HG02852 (cell line): ENCODE measurements around the gene FEM1B.

ENCODE experiments used
- ATAC-seq: cut with Tn5 transposase; IDR thresholded peaks from one replicate; pipeline ENCODE4 v1.9.1; 2021; ENCODE audit warnings: mild to moderate bottlenecking, moderate library complexity; ENCODE audit not compliant: unreplicated experiment

Gene FEM1B

GRCh38 chr15:68318931-68319909, 41.7 kb downstream of the FEM1B start:
- no peak for ATAC-seq

DNA sequence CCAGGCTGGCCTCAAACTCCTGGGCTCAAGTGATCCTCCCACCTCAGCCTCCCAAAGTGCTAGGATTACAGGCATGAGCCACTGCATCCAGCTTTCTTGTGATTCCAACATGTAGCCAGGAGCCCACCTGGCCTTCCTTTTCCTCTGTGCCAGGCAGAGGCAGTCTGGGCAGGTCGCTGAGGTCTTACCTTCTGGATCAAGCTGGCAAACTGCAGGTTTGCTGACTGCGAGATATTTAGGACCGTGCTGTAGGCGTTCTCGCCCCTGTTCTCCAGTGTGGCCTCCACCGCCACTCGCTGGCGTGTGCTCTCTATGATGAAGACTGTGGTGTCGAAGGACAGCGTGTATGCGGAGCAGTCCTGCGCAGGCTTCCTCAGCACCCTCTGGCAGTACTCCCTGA, 42.5 kb downstream of the FEM1B start:
- no peak for ATAC-seq

- no peak for ATAC-seq
Observed at GRCh38 chr15:68321229-68321628, 43.7 kb downstream of the FEM1B start.

DNA sequence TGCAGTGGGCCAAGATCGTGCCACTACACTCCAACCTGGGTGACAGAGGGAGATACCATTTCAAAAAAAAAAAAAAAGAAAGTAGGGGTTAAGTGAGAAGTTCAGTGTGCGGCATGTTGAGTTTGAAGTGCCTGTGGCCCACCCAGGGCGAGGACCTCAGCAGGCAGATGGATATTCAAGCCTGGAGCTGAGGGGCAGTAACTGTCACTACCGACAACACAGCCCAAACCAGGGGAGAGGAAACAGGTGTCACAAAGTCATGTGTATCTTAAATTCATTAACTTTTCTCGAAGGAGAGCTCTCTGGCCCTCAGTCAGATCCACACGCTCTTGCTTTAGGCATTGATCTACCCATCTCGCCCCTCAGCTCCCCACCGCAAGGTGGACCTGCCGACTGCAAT, 45.3 kb downstream of the FEM1B start:
- no peak for ATAC-seq

GRCh38 chr15:68325726-68326125, 48.2 kb downstream of the FEM1B start:
- no peak for ATAC-seq

DNA sequence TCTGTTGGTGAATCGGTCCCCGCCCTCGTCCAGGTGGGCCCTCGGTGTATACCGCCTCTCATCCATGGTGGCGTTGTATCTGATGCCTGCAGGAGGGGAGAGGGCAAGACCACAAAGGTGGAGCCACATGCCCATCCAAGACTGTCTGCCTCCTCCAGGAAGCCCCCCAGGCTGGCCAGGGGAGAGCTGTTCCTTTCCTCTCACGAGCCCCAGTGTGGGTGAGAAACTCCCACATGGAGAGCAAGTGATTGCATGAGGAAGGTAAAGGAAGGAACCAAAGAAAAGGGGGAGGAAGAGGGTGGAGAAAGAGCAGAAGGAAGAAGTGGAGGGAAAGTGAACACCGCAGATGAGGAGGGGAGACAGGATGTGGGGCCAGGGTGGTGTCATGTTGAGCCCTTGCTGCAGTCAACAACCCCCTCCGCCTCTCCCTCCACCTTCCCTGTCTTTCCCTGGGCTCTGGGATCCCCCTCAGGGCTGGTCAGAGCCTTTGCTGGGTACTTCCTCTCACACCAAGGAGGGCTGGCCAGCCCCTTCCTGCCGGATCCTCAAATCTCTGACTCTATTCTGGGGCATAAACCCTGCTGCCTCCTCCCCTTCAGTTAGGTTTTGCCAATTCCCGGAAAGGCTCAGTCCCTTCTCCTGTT, 49.3 kb downstream of the FEM1B start:
- ATAC-seq, result no peak

DNA sequence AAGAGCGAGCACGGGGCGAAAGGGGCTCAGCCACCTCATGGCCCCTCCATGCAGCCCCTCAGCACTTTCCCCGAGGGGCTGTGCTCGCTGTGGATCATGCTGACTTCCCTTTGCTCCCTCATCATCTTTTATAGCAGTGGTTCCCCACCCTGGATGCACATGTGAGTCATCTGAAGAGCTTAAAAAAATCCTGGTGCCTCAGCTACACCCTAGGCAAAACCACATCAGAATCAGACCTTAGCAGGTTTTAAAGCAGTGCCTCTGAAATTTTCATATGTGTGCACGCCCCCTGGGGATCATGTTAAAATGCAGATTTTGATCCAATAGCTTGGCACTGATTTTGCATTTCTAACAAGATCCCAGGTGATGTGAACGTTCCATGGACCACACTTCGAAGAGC, 50.9 kb downstream of the FEM1B start:
- no peak for ATAC-seq

DNA sequence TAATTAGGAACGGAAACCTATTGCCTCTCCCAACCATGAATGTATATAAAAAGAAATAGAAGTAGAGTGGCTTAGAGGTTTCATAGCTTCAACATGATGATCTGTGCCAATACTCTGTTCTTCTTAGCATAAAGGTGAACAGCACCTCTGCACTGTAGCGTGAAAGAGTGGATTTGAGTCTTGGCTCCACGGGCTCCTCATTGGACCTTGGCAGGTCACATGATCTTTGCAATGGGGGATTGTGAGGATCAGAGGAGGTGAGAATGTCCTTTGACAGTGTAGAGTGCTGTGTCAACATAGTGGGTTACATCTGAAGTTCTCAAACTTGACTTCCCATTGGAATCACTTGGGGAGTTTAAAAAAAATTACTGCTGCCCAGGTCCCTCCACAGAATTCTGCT, 51.4 kb downstream of the FEM1B start:
- ATAC-seq, result no peak

GRCh38 chr15:68330416-68330815, 52.9 kb downstream of the FEM1B start:
- no peak for ATAC-seq

- ATAC-seq, result no peak
Observed at GRCh38 chr15:68330901-68331300, 53.4 kb downstream of the FEM1B start.

DNA sequence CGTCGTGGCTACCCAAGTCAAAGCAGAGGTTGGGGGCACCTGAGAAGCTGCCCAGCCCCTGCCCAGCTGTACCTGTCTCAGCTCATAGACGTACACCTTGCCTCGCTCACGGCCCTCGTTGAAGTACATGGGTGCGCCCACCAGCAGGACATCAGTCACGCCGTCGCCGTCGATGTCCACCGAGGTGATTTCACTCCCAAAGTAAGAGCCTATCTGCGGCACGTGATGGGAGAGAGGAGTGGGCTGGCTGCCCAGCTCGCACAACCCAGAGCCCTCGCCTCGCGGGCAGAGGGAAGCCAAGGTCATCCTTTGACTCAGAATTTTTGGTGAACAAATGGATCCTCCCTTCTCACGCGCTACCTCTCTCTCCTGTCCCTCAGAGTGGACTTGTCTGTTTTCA, 54.7 kb downstream of the FEM1B start:
- ATAC-seq, result no peak

- ATAC-seq, result no peak
Observed at GRCh38 chr15:68333775-68334470, 56.4 kb downstream of the FEM1B start.

- no peak for ATAC-seq
Observed at GRCh38 chr15:68334661-68335124, 57.1 kb downstream of the FEM1B start.

GRCh38 chr15:68335251-68335650, 57.7 kb downstream of the FEM1B start:
- no peak for ATAC-seq

GRCh38 chr15:68335655-68336054, 58.1 kb downstream of the FEM1B start:
- no peak for ATAC-seq

DNA sequence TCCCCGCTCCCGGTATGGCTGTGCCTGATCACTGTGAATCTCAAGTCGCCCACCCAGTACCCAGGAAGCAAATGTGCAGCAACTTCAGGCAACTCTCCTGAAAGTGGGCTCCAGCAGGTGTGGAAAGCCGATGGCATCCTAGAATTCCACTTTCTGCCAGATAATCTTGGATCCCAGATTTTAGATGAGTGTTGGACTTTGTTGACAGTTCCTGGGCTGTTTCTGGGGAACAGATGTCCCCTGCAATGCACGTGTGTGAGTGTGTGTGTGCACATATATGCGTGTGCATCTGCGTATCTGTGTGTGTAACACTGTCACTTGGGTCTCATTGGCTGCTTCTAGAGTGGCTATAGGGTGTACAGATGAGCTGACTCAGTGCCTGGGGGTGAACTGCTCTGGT, 59.0 kb downstream of the FEM1B start:
- ATAC-seq, result no peak

DNA sequence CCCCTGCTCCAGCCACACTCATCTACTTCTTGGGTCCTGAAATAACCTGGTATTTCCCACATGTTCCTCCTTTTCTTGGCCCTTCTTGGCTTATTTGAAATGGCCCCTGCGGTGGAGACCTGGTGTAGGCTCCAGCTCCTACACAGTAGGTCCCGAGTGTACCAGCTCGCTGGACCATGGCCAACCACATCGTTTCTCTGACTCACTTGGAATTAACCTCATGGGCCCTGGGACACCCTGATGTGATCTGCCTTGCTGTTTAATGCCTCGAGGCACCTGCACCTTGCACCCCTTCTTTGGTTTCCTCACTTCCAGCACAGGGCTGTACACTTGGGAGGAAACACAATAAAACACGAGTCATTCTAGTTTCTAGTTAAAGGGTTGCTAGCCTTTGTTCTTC, 60.3 kb downstream of the FEM1B start:
- no peak for ATAC-seq

GRCh38 chr15:68339481-68339880, 61.9 kb downstream of the FEM1B start:
- ATAC-seq, result no peak

GRCh38 chr15:68340726-68341671, 63.5 kb downstream of the FEM1B start:
- no peak for ATAC-seq
